HepG2 (cell line): ENCODE data around the gene SPAG6. TPM values are rescaled to one million over a fixed set of nuclear protein-coding genes. Genes with fewer than 3 reads are reported as not detected.

ENCODE experiments used
- ATAC-seq: fragments of 200-7000 bp; cut with Tn5 transposase; 3 replicates; pipeline ENCODE4 v1.9.1; 2020; ENCODE audit warnings: mild to moderate bottlenecking, moderate library complexity
- BruUV-seq: library from RNA; stranded (reverse); fragments of 400-500 nt; replicated peaks from 2 replicates; lab custom pipeline; 2021; lab: Mats Ljungman, UMichigan
- CTCF ChIA-PET: fragments of 300-600 bp; formaldehyde crosslinking; extraction: SDS; loops from one replicate; lab custom pipeline; 2021; ENCODE audit warnings: low total read pairs, inconsistent platforms, low intra/inter-chr PET ratio; lab: Yijun Ruan, JAX
- POLR2A ChIA-PET: fragments of 350-600 bp; sonication (Branson Sonifier 250); formaldehyde crosslinking; loops from one replicate; lab custom pipeline; 2020; ENCODE audit warnings: antibody characterized with exemption, inconsistent platforms; lab: Yijun Ruan, JAX
- DNase-seq: peaks from one replicate; pipeline ENCODE4 v3.0.0-alpha.2; 2015; ENCODE audit warnings: low spot score
- FAIRE-seq: peaks from 3 replicates; lab custom pipeline; 2011; peaks lifted over from hg19 to GRCh38; lab: Jason Lieb, UNC
- H2AFZ ChIP-seq: one replicate; pipeline ENCODE4 v1.6.1; 2011; ENCODE audit warnings: low read length, inconsistent platforms
- H3K27ac ChIP-seq: fragments of 300-600 bp; 3 replicates; pipeline ENCODE4 v1.8.0; 2011; ENCODE audit warnings: mixed run types, mild to moderate bottlenecking, mixed read lengths, low read length, inconsistent platforms; ENCODE audit not compliant: insufficient read depth; ENCODE audit errors: extremely low read length
- H3K27me3 ChIP-seq, 2 experiments: fragments of 200-600 bp in 1 of 2; 2 replicates in 1 of 2; 3 replicates in 1 of 2; pipeline versions ENCODE4 v1.6.0 to v1.8.0; 2011; ENCODE audit warnings: low read length in 2 of 2, mild to moderate bottlenecking in 2 of 2, moderate library complexity in 2 of 2, inconsistent platforms in 1 of 2; ENCODE audit not compliant: insufficient read depth in 2 of 2, control insufficient read depth in 1 of 2
- H3K36me3 ChIP-seq, 2 experiments: fragments of 200-600 bp in 1 of 2; replicated peaks in 1 of 2; 2 replicates in 1 of 2; 3 replicates in 1 of 2; pipeline versions ENCODE4 v1.5.1 to v1.8.0; 2011; ENCODE audit warnings: low read length in 2 of 2, inconsistent platforms in 1 of 2; ENCODE audit not compliant: insufficient read depth in 2 of 2, control insufficient read depth in 1 of 2
- H3K4me1 ChIP-seq: 2 replicates; pipeline ENCODE4 v1.5.1; 2012; ENCODE audit warnings: low read length, inconsistent platforms; ENCODE audit not compliant: insufficient read depth
- H3K4me2 ChIP-seq: 2 replicates; pipeline ENCODE4 v1.6.0; 2011; ENCODE audit warnings: low read depth, low read length, inconsistent platforms
- H3K4me3 ChIP-seq, 3 experiments: fragments of 200-600 bp in 1 of 3; sonication (generic), shearing (Covaris generic) in 1 of 3; replicated peaks in 1 of 3; 2 replicates each; pipeline ENCODE4 v1.5.1; 2011 to 2016; ENCODE audit warnings: low read length in 3 of 3, inconsistent platforms in 2 of 3, low read depth in 2 of 3, mild to moderate bottlenecking in 2 of 3, control low read depth in 1 of 3, mixed read lengths in 1 of 3; ENCODE audit not compliant: insufficient read depth in 1 of 3
- H3K79me2 ChIP-seq: one replicate; pipeline ENCODE4 v1.6.1; 2011; ENCODE audit warnings: low read length, inconsistent platforms; ENCODE audit not compliant: insufficient read depth
- H3K9ac ChIP-seq: 2 replicates; pipeline ENCODE4 v1.6.0; 2011; ENCODE audit warnings: mild to moderate bottlenecking, low read depth, low read length, inconsistent platforms; ENCODE audit not compliant: insufficient read depth
- H3K9me3 ChIP-seq: 2 replicates; pipeline ENCODE4 v1.5.1; 2012; ENCODE audit warnings: mild to moderate bottlenecking, low read length
- H4K20me1 ChIP-seq: 2 replicates; pipeline ENCODE4 v1.6.0; 2011; ENCODE audit warnings: inconsistent platforms, mild to moderate bottlenecking, low read length, moderate library complexity; ENCODE audit not compliant: insufficient read depth
- ATF1 ChIP-seq: IDR thresholded peaks from 2 replicates; pipeline ENCODE4 v1.6.1; 2016; ENCODE audit warnings: mild to moderate bottlenecking, control low read depth
- FOXA1 ChIP-seq, 2 experiments: fragments of 450-650 bp in 1 of 2; sonication (generic) in 1 of 2; formaldehyde crosslinking in 1 of 2; IDR thresholded peaks; 2 replicates each; pipeline versions ENCODE4 v1.4.0 to v1.6.1; 2016 to 2020; ENCODE audit warnings: missing genetic modification reagents in 1 of 2
- NAIF1 ChIP-seq: sonication (generic); formaldehyde crosslinking; IDR thresholded peaks from 2 replicates; pipeline ENCODE4 v1.5.0; 2020; ENCODE audit warnings: mild to moderate bottlenecking, missing genetic modification reagents, borderline replicate concordance
- SAP130 ChIP-seq: IDR thresholded peaks from 2 replicates; pipeline ENCODE4 v1.6.1; 2016; ENCODE audit warnings: low read depth
- ZNF709 ChIP-seq: sonication (generic); formaldehyde crosslinking; IDR thresholded peaks from 2 replicates; pipeline ENCODE4 v1.5.0; 2020; ENCODE audit warnings: mild to moderate bottlenecking, missing genetic modification reagents
- WGBS: methylation state at CpG from one replicate; pipeline ENCODE4 v1.1.6; 2017; ENCODE audit warnings: low lambda C conversion rate; 5-methylcytosine and 5-hydroxymethylcytosine counted together
- in situ Hi-C: cut with HindIII; loops from 2 replicates; pipeline ENCODE4 v1.10.0; 2017; ENCODE audit warnings: low pct_unique_long_range_greater_than_20kb; ENCODE audit not compliant: extremely low pct_ligation_motif_present
- intact Hi-C: fragments of 100-400 bp; cut with micrococcal nuclease; formaldehyde crosslinking; loops from one replicate; pipeline ENCODE4 v1.10.0; 2022; ENCODE audit not compliant: unreplicated experiment
- polyA plus RNA-seq, 8 experiments: library from polyadenylated mRNA; depleted of rRNA in 3 of 8; stranded (reverse) in 7 of 8; unstranded in 1 of 8; fragments of >200 nt; fragmentation: Illumina TruSeq in 4 of 8; extraction: Trizol in 4 of 8; gene quantifications; 2 replicates each; pipeline versions ENCODE4 v1.2.1 to v1.2.3, GENCODE V29; 2011 to 2016; ENCODE audit warnings: low read depth in 4 of 8, missing spikeins in 1 of 8, mixed read lengths in 1 of 8; ENCODE audit not compliant: insufficient read depth in 1 of 8
- total RNA-seq, 5 experiments: library from RNA; depleted of rRNA; stranded (reverse); fragments of >200 nt; fragmentation: Illumina TruSeq; extraction: Trizol; gene quantifications; 2 replicates each; pipeline ENCODE4 v1.2.3, GENCODE V29; 2016; ENCODE audit warnings: low read depth in 1 of 5
- TF ChIP-seq, protein P1 (sequence below): sonication (generic); formaldehyde crosslinking; IDR thresholded peaks from 2 replicates; pipeline ENCODE4 v1.4.0; 2020; ENCODE audit warnings: missing genetic modification reagents

The SPAG6 gene
- total and polyA plus RNA-seq, 2 of the 13 experiments (the other 11 are each of a cell fraction or from before 2014, with no cell fraction given), result not detected

DNA sequence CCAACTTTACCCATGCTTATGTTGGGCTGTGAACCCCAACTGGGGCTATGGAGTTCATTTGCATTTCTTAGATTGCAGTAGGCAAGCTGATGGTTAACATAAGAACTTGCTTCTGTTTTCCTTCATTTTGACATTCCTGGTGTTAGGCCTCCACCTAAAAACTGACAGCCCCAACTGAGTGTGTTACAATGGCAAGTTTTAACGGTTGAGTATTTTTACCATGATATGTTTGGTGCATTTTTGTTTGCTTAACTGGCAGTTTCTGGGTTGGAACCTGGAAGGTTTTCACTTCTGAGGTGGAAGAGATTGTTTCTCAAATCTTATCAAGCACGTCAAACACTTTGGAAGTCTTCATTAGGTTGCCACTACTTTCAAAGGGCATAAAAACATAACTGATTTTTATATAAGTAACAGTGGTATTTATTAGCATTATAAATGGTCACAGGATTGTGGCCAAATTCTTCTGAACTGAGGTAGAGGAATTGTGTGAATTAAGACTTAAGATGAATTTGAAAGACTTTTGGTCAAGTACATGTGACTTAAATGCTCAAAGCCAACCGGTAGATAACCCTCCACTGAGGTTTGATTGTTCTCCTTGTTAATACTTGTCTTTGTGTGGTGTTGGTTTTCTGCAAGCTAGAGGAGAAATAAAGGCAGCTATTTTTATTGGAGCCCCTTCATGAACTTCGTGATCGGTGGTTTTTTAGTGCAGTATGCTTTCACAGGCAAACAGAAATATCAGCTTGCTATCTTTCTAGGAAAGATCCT lies 21.6 kb upstream of the SPAG6 start:
- Histone ChIP-seq H3K4me1 (peaks cover 52% of the 10 kb centered on the region), H3K79me2 (peaks cover 34% of the 10 kb centered on the region), H3K27ac (no peak overlapping the region), H3K9ac (no peak overlapping the region), H3K4me3 (peak overlapping the region; percentile 6 to 91 (median 60); a peak in 4 of 6 replicates), H3K9me3 (no peaks in the 10 kb centered on the region), H4K20me1 (peaks cover 32% of the 10 kb centered on the region), H3K36me3 (0 out of 5 replicates have a peak, but pooled peaks cover 0 to 3% of the 10 kb centered on the region in 2 experiments), H2AFZ (no peak overlapping the region), H3K27me3 (peaks cover 0 to 7% of the 10 kb centered on the region in 2 experiments; a peak in 2 of 5 replicates), H3K4me2 (peak overlapping the region; percentile 96)
- FAIRE-seq (no peak), ATAC-seq (no peak), DNase-seq (no peak)
- ChIA-PET CTCF (no interaction called here), POLR2A (interaction anchor here (2.4 kb wide), 1 partner anchor 8 kb away, joined by 15 read pairs; the partner anchor contains the start of gene COMMD3)
- in situ Hi-C loops, result loop anchor here (25.0 kb wide), 2 partner anchors 389 to 811 kb away; partner anchors contain the start of gene PIP4K2A
- 53% methylated on average over 5 of the region's 5 CpGs for WGBS
- no peak for TF ChIP-seq ZNF709 (CRISPR knock-in tag)
- 0 out of 2 replicates have a peak, but pooled peaks have one; percentile 2 for TF ChIP-seq SAP130 (CRISPR knock-in tag)
- intact Hi-C loops, result loop anchor here (2.0 to 10.0 kb wide), 4 partner anchors 17 to 664 kb away; no protein-coding TSS in a partner anchor
- no TSS peak for BruUV-seq

DNA sequence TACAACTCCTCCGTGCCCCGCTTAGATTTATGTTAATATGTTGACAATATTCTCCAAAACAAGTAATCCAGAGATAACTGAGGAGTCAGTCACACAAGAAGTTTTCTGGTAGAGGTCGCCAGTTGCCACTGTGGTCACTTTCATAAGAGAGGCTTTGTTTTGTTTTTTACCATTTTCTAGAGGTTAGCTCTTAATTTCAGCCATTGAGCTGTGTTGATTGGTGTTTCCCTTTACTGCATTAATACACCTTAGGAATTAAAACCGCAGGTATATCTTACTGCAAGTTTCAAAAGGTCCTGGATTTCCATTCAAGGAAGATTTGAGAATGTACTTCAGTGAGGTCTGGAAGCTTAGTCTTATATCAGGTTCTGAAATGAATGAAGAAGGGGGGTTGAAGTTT lies 20.9 kb upstream of the SPAG6 start:
- H3K79me2 ChIP-seq, result peaks cover 30% of the 10 kb centered on the region
- ChIA-PET POLR2A (interaction anchor here (1.5 to 2.4 kb wide), 2 partner anchors 9 to 16 kb away, joined by 5 to 15 read pairs; partner anchors contain the start of gene COMMD3), CTCF (no interaction called here)
- no peak for ATAC-seq
- H3K36me3 ChIP-seq, result peaks cover 0 to 9% of the 10 kb centered on the region in 2 experiments; a peak in 1 of 5 replicates
- no peak for FAIRE-seq
- H3K4me2 ChIP-seq, result peak overlapping the region; percentile 96
- H2AFZ ChIP-seq, result no peak overlapping the region
- H3K4me1 ChIP-seq, result peaks cover 46% of the 10 kb centered on the region
- H3K27me3 ChIP-seq, result peaks cover 0 to 7% of the 10 kb centered on the region in 2 experiments; a peak in 2 of 5 replicates
- H3K9ac ChIP-seq, result peak overlapping the region; percentile 70; the same call in 1 of the 2 replicates
- WGBS, result 22% methylated on average over 4 of the region's 4 CpGs
- peak overlapping the region; percentile 60 to 91 (median 79); a peak in 5 of 6 replicates for H3K4me3 ChIP-seq
- H3K27ac ChIP-seq, result no peak overlapping the region
- no TSS peak for BruUV-seq
- no peak for DNase-seq
- no peaks in the 10 kb centered on the region for H3K9me3 ChIP-seq
- intact Hi-C loops, result loop anchor here (2.0 to 10.0 kb wide), 4 partner anchors 16 to 663 kb away; no protein-coding TSS in a partner anchor
- peaks cover 32% of the 10 kb centered on the region for H4K20me1 ChIP-seq
- in situ Hi-C loops, result loop anchor here (25.0 kb wide), 2 partner anchors 388 to 812 kb away; partner anchors contain the start of gene PIP4K2A
- no peak for TF ChIP-seq NAIF1 (CRISPR knock-in tag)
- TF ChIP-seq, protein P1, sequence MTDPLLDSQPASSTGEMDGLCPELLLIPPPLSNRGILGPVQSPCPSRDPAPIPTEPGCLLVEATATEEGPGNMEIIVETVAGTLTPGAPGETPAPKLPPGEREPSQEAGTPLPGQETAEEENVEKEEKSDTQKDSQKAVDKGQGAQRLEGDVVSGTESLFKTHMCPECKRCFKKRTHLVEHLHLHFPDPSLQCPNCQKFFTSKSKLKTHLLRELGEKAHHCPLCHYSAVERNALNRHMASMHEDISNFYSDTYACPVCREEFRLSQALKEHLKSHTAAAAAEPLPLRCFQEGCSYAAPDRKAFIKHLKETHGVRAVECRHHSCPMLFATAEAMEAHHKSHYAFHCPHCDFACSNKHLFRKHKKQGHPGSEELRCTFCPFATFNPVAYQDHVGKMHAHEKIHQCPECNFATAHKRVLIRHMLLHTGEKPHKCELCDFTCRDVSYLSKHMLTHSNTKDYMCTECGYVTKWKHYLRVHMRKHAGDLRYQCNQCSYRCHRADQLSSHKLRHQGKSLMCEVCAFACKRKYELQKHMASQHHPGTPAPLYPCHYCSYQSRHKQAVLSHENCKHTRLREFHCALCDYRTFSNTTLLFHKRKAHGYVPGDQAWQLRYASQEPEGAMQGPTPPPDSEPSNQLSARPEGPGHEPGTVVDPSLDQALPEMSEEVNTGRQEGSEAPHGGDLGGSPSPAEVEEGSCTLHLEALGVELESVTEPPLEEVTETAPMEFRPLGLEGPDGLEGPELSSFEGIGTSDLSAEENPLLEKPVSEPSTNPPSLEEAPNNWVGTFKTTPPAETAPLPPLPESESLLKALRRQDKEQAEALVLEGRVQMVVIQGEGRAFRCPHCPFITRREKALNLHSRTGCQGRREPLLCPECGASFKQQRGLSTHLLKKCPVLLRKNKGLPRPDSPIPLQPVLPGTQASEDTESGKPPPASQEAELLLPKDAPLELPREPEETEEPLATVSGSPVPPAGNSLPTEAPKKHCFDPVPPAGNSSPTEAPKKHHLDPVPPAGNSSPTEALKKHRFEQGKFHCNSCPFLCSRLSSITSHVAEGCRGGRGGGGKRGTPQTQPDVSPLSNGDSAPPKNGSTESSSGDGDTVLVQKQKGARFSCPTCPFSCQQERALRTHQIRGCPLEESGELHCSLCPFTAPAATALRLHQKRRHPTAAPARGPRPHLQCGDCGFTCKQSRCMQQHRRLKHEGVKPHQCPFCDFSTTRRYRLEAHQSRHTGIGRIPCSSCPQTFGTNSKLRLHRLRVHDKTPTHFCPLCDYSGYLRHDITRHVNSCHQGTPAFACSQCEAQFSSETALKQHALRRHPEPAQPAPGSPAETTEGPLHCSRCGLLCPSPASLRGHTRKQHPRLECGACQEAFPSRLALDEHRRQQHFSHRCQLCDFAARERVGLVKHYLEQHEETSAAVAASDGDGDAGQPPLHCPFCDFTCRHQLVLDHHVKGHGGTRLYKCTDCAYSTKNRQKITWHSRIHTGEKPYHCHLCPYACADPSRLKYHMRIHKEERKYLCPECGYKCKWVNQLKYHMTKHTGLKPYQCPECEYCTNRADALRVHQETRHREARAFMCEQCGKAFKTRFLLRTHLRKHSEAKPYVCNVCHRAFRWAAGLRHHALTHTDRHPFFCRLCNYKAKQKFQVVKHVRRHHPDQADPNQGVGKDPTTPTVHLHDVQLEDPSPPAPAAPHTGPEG (CRISPR knock-in tag), result no peak
- TF ChIP-seq FOXA1 (IDR thresholded peaks at IDR 0.05), result no peak
- no peak for TF ChIP-seq FOXA1 (CRISPR knock-in tag; IDR thresholded peaks at IDR 0.05)
- TF ChIP-seq ATF1 (CRISPR knock-in tag), result 0 out of 2 replicates have a peak, but pooled peaks have one; percentile 20
